Lower lobe of right lung (tissue), 2 donors: ENCODE results near the gene WAS. TPM values are rescaled to one million over a fixed set of nuclear protein-coding genes. Genes with fewer than 3 reads are reported as not detected.

Experiments
- ATAC-seq, 2 donors: fragments of 200-7000 bp; cut with Tn5 transposase; one replicate each; pipeline ENCODE4 v1.9.1; 2020 to 2022; ENCODE audit warnings: mild to moderate bottlenecking in 2 of 2, moderate library complexity in 2 of 2
- DNase-seq: peaks from one replicate; pipeline ENCODE4 v3.0.0-alpha.2; 2020
- H3K27ac ChIP-seq: fragments of 200-600 bp; one replicate; pipeline ENCODE4 v1.8.0; 2022
- H3K27me3 ChIP-seq: fragments of 200-600 bp; one replicate; pipeline ENCODE4 v1.8.0; 2022; ENCODE audit warnings: low read depth
- H3K36me3 ChIP-seq: fragments of 200-600 bp; one replicate; pipeline ENCODE4 v1.8.0; 2022; ENCODE audit warnings: mild to moderate bottlenecking
- H3K4me1 ChIP-seq: fragments of 200-600 bp; one replicate; pipeline ENCODE4 v1.8.0; 2022
- H3K4me3 ChIP-seq: fragments of 200-600 bp; one replicate; pipeline ENCODE4 v1.8.0; 2022; ENCODE audit warnings: mild to moderate bottlenecking
- H3K9me3 ChIP-seq: fragments of 200-600 bp; one replicate; pipeline ENCODE4 v1.8.0; 2022
- CTCF ChIP-seq: fragments of 200-600 bp; IDR thresholded peaks from one replicate; pipeline ENCODE4 v1.8.0; 2022; ENCODE audit warnings: antibody characterized with exemption, mild to moderate bottlenecking
- intact Hi-C: fragments of 100-400 bp; cut with DNase I; formaldehyde crosslinking; loops from one replicate; pipeline ENCODE4 v1.11.0; 2022
- total RNA-seq: library from RNA; stranded (reverse); fragmentation: NEBNext Ultra II Directional; extraction: Animal tissue kit (Norgen Biotek cat#: 25700); gene quantifications from one replicate; pipeline ENCODE4 v1.2.1, GENCODE V29; 2021
- donor health status: DM: no; HTN: yes; CAD: no; lungs with severe emphysema.

WAS gene
- total RNA-seq, 1 donor from 2014 or later: 40.3 TPM

- intact Hi-C loops: no loop called here
- DNase-seq (no peak), ATAC-seq (no peak)
- no peak for TF ChIP-seq CTCF
- Histone ChIP-seq H3K4me1 (no peaks in the 10 kb centered on the region), H3K36me3 (no peaks in the 10 kb centered on the region), H3K27ac (no peak overlapping the region), H3K4me3 (no peak overlapping the region), H3K27me3 (no peaks in the 10 kb centered on the region), H3K9me3 (no peaks in the 10 kb centered on the region)
These were observed 36.4 kb downstream of the WAS start for GRCh38 chrX:48719958-48720357.

GRCh38 chrX:48720577-48721250 is 37.1 kb downstream of the WAS start:
- Histone ChIP-seq H3K27ac (no peak overlapping the region), H3K36me3 (no peaks in the 10 kb centered on the region), H3K4me1 (no peaks in the 10 kb centered on the region), H3K9me3 (no peaks in the 10 kb centered on the region), H3K27me3 (no peaks in the 10 kb centered on the region), H3K4me3 (no peak overlapping the region)
- no peak for DNase-seq
- no peak for ATAC-seq
- no peak for TF ChIP-seq CTCF
- intact Hi-C loops: no loop called here

GRCh38 chrX:48721916-48722315 is 38.3 kb downstream of the WAS start:
- intact Hi-C loops: no loop called here
- no peak for DNase-seq
- TF ChIP-seq CTCF: no peak
- Histone ChIP-seq H3K4me1 (no peaks in the 10 kb centered on the region), H3K27me3 (no peaks in the 10 kb centered on the region), H3K27ac (no peak overlapping the region), H3K36me3 (no peaks in the 10 kb centered on the region), H3K9me3 (no peaks in the 10 kb centered on the region), H3K4me3 (no peak overlapping the region)
- ATAC-seq: no peak

DNA sequence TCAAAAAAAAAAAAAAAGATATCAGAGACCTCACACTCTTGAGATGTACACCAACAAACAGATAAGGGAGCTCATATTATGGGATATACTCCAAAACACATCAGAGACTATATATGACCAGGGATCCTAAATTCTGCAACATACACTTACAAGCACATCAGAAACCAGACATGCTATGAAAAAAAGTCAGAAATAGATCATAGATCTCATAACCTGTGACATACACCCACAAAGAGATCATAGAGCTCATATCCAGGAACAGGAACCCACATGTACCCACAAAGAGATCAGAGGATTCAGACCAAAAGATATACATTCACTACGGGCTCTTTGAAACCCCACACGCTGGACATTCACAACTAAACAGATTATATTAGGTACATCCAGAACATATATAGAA is 43.0 kb downstream of the WAS start:
- Histone ChIP-seq H3K27me3 (no peaks in the 10 kb centered on the region), H3K4me1 (no peaks in the 10 kb centered on the region), H3K27ac (no peak overlapping the region), H3K4me3 (no peak overlapping the region), H3K36me3 (no peaks in the 10 kb centered on the region), H3K9me3 (no peaks in the 10 kb centered on the region)
- DNase-seq (no peak), ATAC-seq (no peak)
- TF ChIP-seq CTCF: no peak
- intact Hi-C loops: no loop called here

GRCh38 chrX:48728653-48729052 is 45.1 kb downstream of the WAS start:
- no peak overlapping the region for H3K27ac ChIP-seq

More at GRCh38 chrX:48728653-48729052, 45.1 kb downstream of the WAS start:
- no peak for TF ChIP-seq CTCF
- Histone ChIP-seq H3K9me3 (no peaks in the 10 kb centered on the region), H3K36me3 (no peaks in the 10 kb centered on the region), H3K27me3 (no peaks in the 10 kb centered on the region), H3K4me3 (no peak overlapping the region), H3K4me1 (no peaks in the 10 kb centered on the region)
- ATAC-seq (no peak), DNase-seq (no peak)
- intact Hi-C loops: no loop called here
